Colonic mucosa (tissue), 4 donors: ENCODE results near the gene CHD9NB. TPM values are rescaled to one million over a fixed set of nuclear protein-coding genes. Genes with fewer than 3 reads are reported as not detected.
"Not testable (repeated sequence)": the region's sequence is repeated elsewhere in the genome, so short reads cannot be mapped to it uniquely, and the experiment has no call there.

Experiments used
- DNase-seq: peaks from one replicate; pipeline ENCODE4 v3.0.0-alpha.2; 2020
- H3K27ac ChIP-seq: fragments of 200-600 bp; one replicate; pipeline ENCODE4 v1.8.0; 2021
- H3K27me3 ChIP-seq: fragments of 200-600 bp; one replicate; pipeline ENCODE4 v1.8.0; 2021
- H3K36me3 ChIP-seq: fragments of 200-600 bp; one replicate; pipeline ENCODE4 v1.8.0; 2021
- H3K4me1 ChIP-seq: fragments of 200-600 bp; one replicate; pipeline ENCODE4 v1.8.0; 2021; ENCODE audit warnings: mild to moderate bottlenecking
- H3K4me3 ChIP-seq: fragments of 200-600 bp; one replicate; pipeline ENCODE4 v1.8.0; 2021
- H3K9ac ChIP-seq, 2 donors: one replicate each; pipeline ENCODE4 v1.7.0; 2013; ENCODE audit warnings: control low read depth in 2 of 2, low read depth in 2 of 2, low read length in 2 of 2
- H3K9me3 ChIP-seq: fragments of 200-600 bp; one replicate; pipeline ENCODE4 v1.8.0; 2021
- intact Hi-C: fragments of 100-400 bp; cut with DNase I; formaldehyde crosslinking; loops from one replicate; pipeline ENCODE4 v1.14.1; 2022
- total RNA-seq, 2 donors: library from RNA; stranded (reverse); fragmentation: NEBNext Ultra II Directional in 1 of 2; extraction: Animal tissue kit (Norgen Biotek cat#: 25700) in 1 of 2; gene quantifications; one replicate each; pipeline ENCODE4 v1.2.1, GENCODE V29; 2021
- TF ChIP-seq, protein P1 (sequence below): fragments of 200-600 bp; IDR thresholded peaks from one replicate; pipeline ENCODE4 v1.8.0; 2022; ENCODE audit warnings: antibody characterized with exemption, mild to moderate bottlenecking
- donor health status: healthy.
- donor health status: DM: no; HTN: no; CAD: no.
- donor health status: DM: no; HTN: no; CAD: no.

Gene CHD9NB
- total RNA-seq, 2 donors from 2014 or later: 2.5 to 5.6 TPM

DNA sequence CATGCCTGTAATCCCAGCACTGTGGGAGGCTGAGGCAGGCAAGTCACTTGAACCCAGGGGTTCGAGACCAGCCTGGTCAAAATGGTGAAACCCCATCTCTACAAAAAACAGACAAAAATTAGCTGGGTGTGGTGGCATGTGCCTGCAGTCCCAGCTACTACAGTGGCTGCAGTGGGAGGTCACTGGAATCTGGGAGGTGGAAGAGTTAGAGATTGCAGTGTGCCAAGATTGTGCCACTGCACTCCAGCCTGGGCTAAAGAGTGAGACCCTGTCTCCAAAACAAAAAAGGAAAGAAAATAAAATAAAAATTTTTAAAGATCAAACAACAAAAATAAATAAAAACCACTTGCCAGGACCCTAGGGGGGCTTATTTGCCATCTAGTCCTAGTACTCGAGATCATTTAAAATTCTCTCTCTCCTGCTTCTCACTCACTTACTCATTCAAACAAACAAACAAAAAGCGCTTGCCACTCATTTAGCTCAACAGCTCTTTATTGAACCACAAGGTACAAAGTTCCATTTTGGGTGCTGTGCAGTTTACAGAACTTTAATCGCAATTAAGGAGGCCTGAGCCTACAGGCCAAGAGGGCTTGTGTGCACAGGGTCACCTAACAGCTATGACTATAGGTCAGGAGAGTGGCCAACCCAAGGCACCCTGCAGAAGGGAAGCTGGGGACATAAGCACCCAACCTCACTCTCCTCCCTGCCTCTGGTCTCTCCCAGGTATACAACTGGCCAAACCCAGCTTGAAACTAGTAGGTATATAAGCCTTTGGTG lies 4.4 kb downstream of the CHD9NB start:
- intact Hi-C loops: no loop called here
- no peaks in the 10 kb centered on the region for H3K27me3 ChIP-seq
- H3K9me3 ChIP-seq: no peaks in the 10 kb centered on the region
- TF ChIP-seq, protein P1, sequence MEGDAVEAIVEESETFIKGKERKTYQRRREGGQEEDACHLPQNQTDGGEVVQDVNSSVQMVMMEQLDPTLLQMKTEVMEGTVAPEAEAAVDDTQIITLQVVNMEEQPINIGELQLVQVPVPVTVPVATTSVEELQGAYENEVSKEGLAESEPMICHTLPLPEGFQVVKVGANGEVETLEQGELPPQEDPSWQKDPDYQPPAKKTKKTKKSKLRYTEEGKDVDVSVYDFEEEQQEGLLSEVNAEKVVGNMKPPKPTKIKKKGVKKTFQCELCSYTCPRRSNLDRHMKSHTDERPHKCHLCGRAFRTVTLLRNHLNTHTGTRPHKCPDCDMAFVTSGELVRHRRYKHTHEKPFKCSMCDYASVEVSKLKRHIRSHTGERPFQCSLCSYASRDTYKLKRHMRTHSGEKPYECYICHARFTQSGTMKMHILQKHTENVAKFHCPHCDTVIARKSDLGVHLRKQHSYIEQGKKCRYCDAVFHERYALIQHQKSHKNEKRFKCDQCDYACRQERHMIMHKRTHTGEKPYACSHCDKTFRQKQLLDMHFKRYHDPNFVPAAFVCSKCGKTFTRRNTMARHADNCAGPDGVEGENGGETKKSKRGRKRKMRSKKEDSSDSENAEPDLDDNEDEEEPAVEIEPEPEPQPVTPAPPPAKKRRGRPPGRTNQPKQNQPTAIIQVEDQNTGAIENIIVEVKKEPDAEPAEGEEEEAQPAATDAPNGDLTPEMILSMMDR: no peak
- H3K27ac ChIP-seq: peak overlapping the region; percentile 91
- peak; percentile 70 for DNase-seq
- no peaks in the 10 kb centered on the region for H3K36me3 ChIP-seq
- H3K4me1 ChIP-seq: peaks cover 7% of the 10 kb centered on the region
- peak overlapping the region in 1 of 2 donors; percentile 46 for H3K9ac ChIP-seq
- no peak overlapping the region for H3K4me3 ChIP-seq

DNA sequence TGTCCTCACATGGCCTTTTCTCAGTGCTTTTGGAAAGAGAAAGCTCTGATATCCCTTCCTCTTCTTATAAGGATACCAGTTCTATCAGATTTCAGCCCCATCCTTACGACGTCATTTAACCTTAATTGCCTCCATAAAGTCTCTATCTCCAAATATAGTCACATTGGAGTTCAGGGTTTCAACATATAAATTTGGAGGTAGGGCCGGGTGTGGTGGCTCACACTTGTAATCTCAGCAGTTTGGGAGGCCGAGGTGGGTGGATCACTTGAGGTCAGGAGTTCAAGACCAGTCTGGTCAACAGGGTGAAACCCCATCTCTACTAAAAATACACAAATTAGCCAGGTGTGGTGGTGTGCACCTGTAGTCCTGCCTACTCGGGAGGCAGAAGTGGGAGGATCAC lies 5.2 kb downstream of the CHD9NB start:
- intact Hi-C loops, H3K9me3 ChIP-seq, H3K36me3 ChIP-seq, H3K27me3 ChIP-seq, H3K4me3 ChIP-seq: not testable (repeated sequence)
- H3K27ac ChIP-seq: peak overlapping the region; percentile 91
- H3K4me1 ChIP-seq: peaks cover 13% of the 10 kb centered on the region
- peak; percentile 69 for DNase-seq
- H3K9ac ChIP-seq: peak overlapping the region in 1 of 2 donors; percentile 58

DNA sequence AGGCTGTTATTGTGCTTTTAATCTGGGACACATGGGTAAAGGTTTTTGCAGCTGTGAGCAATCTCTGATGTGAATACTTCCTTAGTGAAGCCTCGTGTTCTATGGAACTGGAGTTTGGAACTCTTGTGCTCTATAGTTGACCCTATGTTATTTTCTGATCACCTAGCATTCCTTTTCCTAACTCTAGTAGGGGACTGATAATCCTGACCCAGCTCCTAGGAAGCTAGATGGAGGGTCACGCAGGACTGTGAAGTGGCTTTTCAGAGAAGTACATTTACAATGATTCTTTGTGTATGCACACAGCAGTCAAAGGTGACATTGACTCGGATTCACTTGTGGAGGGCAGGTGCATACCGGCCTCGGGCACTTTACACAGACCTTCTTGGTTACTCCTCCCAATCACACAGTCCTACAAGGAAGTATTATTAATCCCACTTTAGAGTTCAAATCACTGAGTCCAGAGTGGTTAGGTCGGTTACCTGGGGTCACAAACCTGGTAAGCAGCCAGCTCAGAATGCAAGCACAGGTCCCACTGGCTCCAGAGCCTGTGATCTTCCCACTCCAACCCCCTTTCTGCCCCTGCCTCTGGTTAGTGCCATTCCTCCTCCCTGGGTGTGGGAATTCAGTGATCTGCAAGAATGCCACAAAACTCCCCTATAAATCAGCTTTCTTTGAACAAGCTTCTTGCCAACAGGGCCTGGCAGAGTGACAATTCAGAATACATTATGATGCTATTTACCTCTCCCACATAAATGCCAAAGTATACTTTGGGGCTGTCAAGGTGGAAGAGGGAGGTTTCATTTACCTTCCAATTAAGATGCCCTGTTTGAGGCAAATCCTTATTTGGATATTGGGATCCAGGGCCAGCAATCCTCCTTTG lies 7.1 kb downstream of the CHD9NB start:
- peak overlapping the region; percentile 91 for H3K27ac ChIP-seq
- H3K36me3 ChIP-seq: no peaks in the 10 kb centered on the region
- TF ChIP-seq, protein P1: no peak
- H3K4me3 ChIP-seq: no peak overlapping the region
- intact Hi-C loops: no loop called here
- DNase-seq: peak; percentile 77
- H3K9ac ChIP-seq: peak overlapping the region in 1 of 2 donors; percentile 77
- H3K27me3 ChIP-seq: no peaks in the 10 kb centered on the region
- peaks cover 13% of the 10 kb centered on the region for H3K4me1 ChIP-seq
- H3K9me3 ChIP-seq: no peaks in the 10 kb centered on the region

DNA sequence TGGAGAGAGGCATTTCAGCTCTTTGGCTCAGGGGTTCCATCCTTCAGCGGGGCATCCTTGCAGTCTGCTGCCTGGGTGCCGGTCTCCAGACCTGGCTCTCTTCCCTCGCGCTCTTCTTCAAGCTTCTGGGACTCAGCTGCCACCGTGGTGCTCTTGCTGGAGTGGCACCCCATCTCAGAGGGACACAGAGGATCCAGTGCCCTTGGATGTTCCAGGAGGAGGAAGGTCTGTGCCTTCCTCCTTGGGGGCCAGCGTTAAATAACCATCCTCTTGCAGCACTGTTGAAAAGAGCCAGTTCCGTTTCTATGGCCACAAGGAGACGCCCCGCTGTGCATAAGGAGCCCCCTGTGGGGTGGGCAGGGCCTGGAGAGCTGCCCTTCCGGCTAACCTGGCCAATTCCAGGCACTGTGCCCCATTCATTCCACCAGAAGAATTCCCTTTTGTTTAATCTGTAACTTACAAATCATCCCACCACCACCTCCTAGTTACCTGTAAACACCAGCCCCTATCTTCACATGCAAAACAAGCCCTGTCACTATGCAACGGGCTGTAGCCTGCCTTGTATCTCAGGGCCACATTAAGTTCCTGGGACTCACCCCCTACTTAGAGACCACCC lies 8.6 kb downstream of the CHD9NB start:
- Histone ChIP-seq H3K27ac (peak overlapping the region; percentile 91), H3K27me3 (no peaks in the 10 kb centered on the region), H3K36me3 (no peaks in the 10 kb centered on the region), H3K4me1 (peaks cover 13% of the 10 kb centered on the region), H3K9ac (peak overlapping the region in 1 of 2 donors; percentile 86), H3K4me3 (no peak overlapping the region), H3K9me3 (no peaks in the 10 kb centered on the region)
- DNase-seq: peak; percentile 52
- intact Hi-C loops: no loop called here
- TF ChIP-seq, protein P1: no peak

DNA sequence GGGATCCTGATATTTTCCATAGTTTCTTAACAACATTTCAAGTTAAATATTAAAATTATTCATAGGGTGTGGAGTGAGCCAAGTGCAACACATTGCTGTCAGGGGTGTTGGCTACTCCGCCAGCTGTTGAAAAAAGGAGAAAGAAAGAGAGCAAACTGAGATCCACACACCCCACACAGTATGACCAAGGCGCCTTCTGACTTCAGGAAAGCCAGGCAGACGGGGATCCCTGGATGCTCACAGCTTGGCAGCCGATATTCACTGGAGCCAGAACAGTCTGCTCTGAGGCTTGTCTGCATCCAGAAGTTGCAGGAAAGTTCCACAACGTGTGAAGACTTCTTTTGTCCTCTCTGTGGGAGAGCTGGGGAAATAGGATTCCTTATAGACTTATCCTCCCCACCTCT lies 9.3 kb downstream of the CHD9NB start:
- Histone ChIP-seq H3K4me3 (no peak overlapping the region), H3K27me3 (no peaks in the 10 kb centered on the region), H3K9ac (peak overlapping the region in 1 of 2 donors; percentile 86), H3K9me3 (no peaks in the 10 kb centered on the region), H3K36me3 (no peaks in the 10 kb centered on the region), H3K4me1 (peaks cover 13% of the 10 kb centered on the region), H3K27ac (peak overlapping the region; percentile 91)
- peak; percentile 57 for DNase-seq
- TF ChIP-seq, protein P1: no peak
- intact Hi-C loops: no loop called here
